ENCODE results near the gene CNDP1. TPM values are rescaled to one million over a fixed set of nuclear protein-coding genes. Genes with fewer than 3 reads are reported as not detected.

CNDP1 gene
- total RNA-seq, 1 donor from 2014 or later, result 0.27 TPM

DNA sequence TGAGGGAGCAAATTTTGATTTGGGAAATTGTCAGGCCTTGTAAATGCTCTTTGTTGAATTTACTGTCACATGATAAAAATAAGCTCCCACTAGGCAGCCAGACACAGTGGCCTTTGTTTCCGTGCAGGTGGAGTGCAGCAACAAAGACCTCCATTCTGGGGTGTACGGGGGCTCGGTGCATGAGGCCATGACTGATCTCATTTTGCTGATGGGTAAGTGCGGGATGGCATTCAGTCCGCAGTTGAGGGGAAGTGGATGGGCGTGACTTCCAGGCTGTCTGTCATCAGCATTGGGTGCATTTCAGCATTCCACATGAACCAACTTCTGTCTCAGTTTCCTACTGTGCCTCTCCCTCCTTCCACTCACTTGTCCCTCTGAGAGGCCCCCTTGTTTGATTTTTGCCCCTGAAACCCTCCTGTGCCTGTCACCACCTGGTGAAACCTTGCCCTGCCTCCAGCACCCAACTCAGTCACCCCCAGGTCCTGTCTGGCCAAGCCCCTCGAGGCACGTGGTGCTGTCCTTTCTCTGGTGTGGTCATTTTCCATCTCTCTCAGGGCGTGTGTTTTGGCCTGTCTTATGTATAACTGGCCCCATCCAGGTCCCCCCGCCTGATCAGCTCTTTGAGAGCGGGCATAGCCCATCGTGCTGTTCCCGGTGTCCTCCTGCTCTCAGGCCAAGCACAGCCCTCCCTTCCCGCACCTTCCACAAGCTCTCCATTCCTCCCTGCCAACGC is 21.8 kb upstream of the CNDP1 start:
- no peak for DNase-seq
- Mint-ChIP-seq H3K4me3 (ENCODE audit: unreplicated experiment) (no peak overlapping the region), H3K27ac (ENCODE audit: unreplicated experiment) (no peak overlapping the region), H3K9me3 (ENCODE audit: unreplicated experiment) (no peaks in the 10 kb centered on the region), H3K36me3 (ENCODE audit: unreplicated experiment) (no peaks in the 10 kb centered on the region), H3K27me3 (ENCODE audit: unreplicated experiment) (peaks cover 7% of the 10 kb centered on the region), H3K4me1 (ENCODE audit: low read depth, unreplicated experiment) (no peaks in the 10 kb centered on the region)
- TF ChIP-seq, protein P1, sequence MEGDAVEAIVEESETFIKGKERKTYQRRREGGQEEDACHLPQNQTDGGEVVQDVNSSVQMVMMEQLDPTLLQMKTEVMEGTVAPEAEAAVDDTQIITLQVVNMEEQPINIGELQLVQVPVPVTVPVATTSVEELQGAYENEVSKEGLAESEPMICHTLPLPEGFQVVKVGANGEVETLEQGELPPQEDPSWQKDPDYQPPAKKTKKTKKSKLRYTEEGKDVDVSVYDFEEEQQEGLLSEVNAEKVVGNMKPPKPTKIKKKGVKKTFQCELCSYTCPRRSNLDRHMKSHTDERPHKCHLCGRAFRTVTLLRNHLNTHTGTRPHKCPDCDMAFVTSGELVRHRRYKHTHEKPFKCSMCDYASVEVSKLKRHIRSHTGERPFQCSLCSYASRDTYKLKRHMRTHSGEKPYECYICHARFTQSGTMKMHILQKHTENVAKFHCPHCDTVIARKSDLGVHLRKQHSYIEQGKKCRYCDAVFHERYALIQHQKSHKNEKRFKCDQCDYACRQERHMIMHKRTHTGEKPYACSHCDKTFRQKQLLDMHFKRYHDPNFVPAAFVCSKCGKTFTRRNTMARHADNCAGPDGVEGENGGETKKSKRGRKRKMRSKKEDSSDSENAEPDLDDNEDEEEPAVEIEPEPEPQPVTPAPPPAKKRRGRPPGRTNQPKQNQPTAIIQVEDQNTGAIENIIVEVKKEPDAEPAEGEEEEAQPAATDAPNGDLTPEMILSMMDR (IDR thresholded peaks at IDR 0.05; ENCODE audit: partially characterized antibody, unreplicated experiment), result no peak

- H3K4me1 Mint-ChIP-seq (ENCODE audit: low read depth, unreplicated experiment), result no peaks in the 10 kb centered on the region
- TF ChIP-seq, protein P1 (IDR thresholded peaks at IDR 0.05; ENCODE audit: partially characterized antibody, unreplicated experiment), result no peak
- no peak overlapping the region for H3K27ac Mint-ChIP-seq (ENCODE audit: unreplicated experiment)
- H3K4me3 Mint-ChIP-seq (ENCODE audit: unreplicated experiment), result no peak overlapping the region
- peaks cover 7% of the 10 kb centered on the region for H3K27me3 Mint-ChIP-seq (ENCODE audit: unreplicated experiment)
- H3K36me3 Mint-ChIP-seq (ENCODE audit: unreplicated experiment), result no peaks in the 10 kb centered on the region
- no peaks in the 10 kb centered on the region for H3K9me3 Mint-ChIP-seq (ENCODE audit: unreplicated experiment)
- DNase-seq, result no peak
Observed at GRCh38 chr18:74513149-74513882, 21.0 kb upstream of the CNDP1 start.

DNA sequence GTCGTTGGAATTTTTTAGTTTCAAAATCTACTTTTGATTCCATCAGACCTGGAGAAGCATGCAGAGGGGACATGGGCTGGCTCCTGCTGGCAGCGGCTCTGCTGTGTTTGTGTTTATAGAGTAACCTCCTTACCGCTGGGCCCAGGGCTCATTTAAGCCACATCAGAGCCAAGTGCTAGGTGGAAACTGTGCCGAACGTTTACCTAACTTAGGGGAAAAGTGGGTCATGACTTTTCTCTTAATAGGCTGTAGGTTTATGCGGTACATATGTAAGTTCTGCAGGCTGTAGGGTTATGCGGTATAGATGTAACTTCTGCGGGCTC is 20.5 kb upstream of the CNDP1 start:
- Mint-ChIP-seq H3K27ac (ENCODE audit: unreplicated experiment) (no peak overlapping the region), H3K4me3 (ENCODE audit: unreplicated experiment) (no peak overlapping the region), H3K4me1 (ENCODE audit: low read depth, unreplicated experiment) (no peaks in the 10 kb centered on the region), H3K36me3 (ENCODE audit: unreplicated experiment) (no peaks in the 10 kb centered on the region), H3K27me3 (ENCODE audit: unreplicated experiment) (peaks cover 7% of the 10 kb centered on the region), H3K9me3 (ENCODE audit: unreplicated experiment) (no peaks in the 10 kb centered on the region)
- TF ChIP-seq, protein P1 (IDR thresholded peaks at IDR 0.05; ENCODE audit: partially characterized antibody, unreplicated experiment), result no peak
- DNase-seq, result no peak

DNA sequence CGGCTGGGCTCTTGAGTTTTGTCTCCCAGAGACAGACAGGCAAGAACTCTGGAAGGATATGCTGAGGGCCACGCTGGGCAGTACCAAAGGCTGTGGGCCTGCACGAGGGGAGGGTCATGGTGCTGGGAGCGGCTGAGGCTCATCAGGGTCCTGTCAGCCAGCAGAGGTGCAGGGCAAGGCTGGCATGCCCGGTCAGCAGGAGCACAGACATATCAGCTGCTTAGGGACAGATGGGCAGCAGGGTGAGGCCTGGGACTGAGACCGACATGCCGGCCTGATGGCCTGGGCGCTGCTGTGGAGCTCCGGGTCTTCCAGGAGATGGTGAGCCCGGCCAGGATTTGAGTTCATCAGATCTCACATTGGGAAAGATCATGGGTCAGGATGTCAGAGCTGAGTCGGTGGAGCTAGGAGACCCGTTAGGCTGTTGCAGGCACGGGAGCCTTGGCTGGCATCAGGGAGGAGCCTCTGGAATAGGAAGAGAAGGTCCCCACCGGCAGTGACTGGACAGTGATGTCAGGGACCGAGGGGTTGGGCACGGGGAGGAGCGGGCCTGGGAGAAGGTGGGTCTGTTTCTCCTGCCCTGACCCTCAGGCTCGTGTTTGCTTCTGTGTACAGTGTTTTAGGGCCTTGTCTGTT is 19.3 kb upstream of the CNDP1 start:
- Mint-ChIP-seq H3K4me1 (ENCODE audit: low read depth, unreplicated experiment) (no peaks in the 10 kb centered on the region), H3K27me3 (ENCODE audit: unreplicated experiment) (peaks cover 5% of the 10 kb centered on the region), H3K36me3 (ENCODE audit: unreplicated experiment) (peaks cover 5% of the 10 kb centered on the region), H3K4me3 (ENCODE audit: unreplicated experiment) (no peak overlapping the region), H3K27ac (ENCODE audit: unreplicated experiment) (no peak overlapping the region), H3K9me3 (ENCODE audit: unreplicated experiment) (no peaks in the 10 kb centered on the region)
- TF ChIP-seq, protein P1 (IDR thresholded peaks at IDR 0.05; ENCODE audit: partially characterized antibody, unreplicated experiment), result no peak
- DNase-seq, result no peak

Data from glutamatergic neuron (in vitro differentiated cells).